HG03571 (cell line): ENCODE results near the gene PHAF1.

Experiments used
- ATAC-seq: cut with Tn5 transposase; IDR thresholded peaks from one replicate; pipeline ENCODE4 v1.9.1; 2021; ENCODE audit not compliant: unreplicated experiment

PHAF1 gene

DNA sequence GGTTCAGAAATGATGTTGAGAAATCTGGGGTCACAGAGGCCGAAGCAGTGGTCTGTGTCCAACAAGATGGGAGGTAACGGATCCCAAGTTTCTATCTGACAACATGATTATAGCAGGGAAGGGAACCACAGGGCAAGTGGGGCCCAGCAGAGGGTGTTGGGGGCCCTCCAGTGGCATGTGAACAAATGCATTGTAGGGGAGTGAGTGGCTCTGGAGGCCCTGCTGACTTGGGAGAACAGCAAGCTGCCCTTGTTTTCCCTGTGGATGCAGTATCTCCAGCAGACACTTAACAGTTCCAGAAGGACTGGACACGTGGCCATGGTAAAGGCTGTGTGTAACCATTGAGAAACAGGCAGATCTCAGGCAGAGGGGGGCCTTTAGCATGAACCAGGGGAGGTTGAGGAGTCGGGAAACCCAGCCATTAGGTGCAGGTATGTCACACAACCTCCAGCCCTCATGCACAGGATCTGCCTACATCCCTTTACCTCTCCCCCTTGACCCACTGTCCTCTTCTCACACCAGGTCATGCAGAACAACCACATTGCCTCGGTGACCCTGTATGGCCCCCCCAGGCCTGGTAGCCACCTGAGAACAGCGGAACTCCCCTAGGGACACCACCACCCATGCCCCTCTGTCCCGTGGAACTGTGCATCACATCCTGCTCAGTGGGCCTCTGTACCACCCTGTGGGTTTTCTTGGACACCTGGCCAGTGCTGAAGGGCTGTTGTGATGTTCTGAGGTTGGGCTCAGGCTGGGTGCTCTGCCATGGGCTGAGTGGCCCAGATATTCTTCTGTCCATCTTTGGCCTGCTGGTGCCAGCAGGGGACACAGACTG, 37.0 kb downstream of the PHAF1 start:
- no peak for ATAC-seq

DNA sequence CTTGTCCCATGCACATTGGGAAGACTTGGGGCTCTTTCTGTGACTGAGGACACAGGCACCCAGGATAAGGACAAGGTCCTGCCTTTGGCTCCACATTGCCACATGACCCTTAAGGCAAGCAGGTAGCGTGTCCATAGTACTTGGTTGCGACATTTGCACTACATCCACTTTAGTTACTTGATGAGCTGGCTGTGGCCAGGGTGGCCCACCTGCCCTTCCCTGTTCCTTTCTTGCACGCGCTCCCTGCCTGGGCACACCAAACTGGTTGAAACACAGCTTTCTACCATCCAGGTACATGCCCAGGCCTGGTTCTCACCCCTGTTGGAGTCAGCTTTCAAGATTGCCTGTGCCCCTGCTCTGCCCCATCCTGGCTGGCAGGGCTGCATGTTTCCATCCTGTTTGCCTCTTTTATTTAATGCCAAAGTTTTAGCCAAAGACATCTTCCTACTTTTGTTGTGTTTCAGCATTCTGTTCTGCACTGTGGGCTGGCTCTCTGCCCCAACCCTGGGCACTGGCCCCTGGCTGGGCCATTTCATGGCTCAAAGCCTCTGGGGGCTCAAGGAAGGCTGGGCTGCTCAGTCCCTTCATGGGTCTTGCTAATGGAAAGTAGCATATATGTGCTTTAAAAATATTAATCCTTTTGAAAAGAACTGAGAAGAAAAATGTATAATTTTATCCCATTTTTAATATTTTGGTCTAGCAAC, 37.8 kb downstream of the PHAF1 start:
- no peak for ATAC-seq

DNA sequence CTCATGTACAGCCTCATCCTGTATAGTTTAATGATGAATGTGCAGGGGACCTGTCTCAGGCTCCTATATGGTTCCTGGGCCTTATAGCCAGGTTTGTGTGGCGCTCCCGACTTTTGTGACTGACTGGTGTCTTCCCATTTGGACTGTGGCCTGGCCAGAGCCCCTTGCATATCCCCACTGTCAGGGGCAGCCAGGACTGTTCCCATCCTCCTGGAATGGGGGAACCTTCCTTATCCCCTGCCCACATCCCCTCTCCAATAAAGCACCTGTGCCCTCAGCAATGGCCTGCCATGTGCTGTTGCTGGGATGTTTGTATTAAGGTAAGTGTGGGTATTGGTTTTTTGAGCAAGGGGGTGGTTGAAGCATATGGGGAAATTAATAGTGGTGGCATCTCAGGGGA, 38.5 kb downstream of the PHAF1 start:
- ATAC-seq, result no peak

DNA sequence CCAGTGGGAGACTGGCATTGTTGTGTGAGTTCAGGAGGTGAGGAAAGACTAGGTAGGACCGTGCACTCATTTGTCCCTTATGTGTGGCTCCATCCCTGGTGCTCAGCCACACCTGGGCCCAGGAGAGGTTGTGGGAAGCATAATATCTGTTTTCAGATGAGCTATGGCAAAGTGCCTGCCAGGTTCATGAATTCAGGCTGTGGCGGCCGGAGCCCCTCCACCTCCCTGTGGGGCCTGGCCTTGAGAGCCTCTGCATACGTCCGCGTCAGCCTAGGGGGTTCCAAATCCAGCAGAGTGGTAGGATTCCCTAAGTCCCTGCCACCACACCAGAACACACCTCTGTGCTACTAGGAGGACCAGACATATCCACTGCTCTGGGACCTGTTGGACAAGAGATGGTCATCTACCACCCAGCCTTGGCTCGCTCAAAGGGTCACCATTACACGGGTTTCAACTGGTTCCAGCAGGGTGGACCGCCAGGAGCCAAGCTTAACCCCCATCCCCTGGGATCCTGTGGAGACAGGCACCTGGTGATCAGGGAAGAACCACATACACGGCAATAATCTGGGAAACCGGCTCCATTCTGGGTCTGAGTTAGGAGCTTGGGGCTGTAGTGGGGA, 39.0 kb downstream of the PHAF1 start:
- no peak for ATAC-seq

DNA sequence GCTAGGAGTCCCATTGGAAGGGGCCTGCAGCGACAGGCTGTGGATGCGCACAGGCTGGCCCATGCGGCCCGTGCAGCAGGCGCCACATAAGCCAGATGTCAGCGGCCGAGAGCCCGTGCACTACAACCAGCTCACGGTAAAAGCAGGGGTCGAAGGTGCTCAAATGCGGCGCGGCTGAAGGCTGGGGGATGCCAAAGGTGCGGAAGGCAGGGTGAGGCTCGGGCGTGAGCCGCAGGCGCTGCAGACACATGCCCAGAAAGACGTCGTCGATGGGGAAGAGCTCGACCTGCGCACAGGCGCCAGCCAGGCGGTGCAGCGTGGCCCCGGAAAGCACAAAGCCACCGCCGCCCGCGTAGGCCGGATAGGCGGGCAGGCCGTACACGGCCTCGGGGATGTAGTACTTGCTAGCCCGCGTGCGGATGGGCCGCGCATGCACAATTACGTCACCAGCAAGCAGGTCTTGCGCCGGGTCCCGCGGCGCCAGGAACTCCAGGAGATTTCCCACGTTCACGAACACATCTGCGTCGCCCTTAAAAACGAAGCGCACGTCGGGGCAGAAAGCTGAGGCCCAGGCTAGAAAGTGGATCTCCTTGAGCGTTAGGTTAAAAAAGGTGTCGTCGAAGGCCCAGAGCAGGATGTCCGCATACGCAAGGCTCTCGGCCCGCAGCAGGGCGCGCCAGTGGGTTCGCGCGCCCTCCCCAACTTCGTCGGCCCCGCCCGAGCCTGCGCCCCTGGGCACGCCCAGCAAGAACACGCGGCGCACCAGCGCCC, 39.7 kb downstream of the PHAF1 start:
- ATAC-seq, result no peak

DNA sequence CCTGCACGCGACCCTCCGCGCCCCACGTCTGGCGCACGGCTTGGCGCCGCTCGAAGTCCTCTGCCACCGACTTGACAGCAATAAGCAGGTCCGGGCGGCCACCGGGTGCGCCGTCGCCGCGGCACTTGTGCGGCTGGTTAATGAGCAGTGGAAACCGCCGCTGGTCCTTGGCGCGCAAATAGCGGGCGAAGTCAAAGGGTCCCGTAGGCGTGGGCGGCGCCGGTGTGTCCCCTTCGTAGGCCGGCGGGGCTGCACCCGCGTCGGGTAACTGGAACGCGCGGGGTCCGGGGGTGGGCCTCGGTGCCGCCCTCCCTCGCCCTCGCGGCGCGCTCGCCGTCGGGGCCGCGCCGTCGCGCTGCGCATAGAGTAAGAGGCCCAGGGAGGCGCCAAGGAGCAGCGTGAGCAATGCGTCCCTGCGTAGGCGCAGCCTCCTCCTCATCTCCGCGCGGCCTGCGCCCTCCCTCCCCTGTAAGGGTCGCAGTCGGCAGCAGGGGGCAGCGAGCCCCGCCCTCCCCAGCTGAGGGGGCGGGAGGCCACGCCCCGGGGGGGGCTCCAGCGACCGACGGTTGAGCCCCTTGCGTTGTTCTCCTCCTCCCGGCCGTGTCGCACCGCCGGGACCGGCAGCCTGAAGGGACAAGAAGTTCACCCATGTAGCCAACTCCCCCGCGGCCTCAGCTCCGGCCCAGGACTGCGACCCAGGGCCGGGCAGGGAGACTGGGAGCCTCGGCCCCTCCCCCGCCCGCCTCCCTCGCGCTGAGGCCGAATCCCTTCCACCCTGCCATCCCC, 40.5 kb downstream of the PHAF1 start:
- no peak for ATAC-seq

DNA sequence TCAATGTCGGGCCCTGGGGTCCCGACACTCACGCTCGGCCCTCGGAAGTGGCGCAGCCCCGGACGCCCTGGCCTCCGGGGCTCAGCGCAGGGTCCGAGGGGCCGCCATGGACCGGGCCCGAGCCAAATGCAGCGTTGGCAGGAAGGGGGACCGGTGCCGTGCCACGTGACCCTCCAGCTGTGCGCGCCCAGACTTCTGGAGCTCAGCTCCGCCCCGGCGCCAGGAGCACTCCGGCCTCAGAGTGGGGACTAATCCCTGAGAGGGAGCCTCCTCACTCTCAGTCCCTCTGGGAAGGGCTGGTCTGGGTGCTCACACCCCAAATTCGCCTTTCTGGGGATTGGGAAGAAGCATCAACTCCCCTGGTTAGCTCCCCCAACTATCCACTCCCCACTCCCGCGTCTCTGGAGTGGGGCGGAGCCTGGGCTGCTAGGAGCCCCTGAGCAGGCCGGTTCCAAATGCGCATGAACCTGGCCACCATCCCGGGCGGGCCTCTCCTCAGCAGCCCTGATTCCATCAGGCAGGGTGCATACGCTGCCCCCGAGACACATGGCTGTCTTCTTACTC, 41.2 kb downstream of the PHAF1 start, which contains the start of gene B3GNT9:
Gene B3GNT9 (minus strand): TSS at position 166 of the 564 bp plus-strand sequence. CDS start 513 bp downstream, outside the sequence.
- ATAC-seq, result no peak

DNA sequence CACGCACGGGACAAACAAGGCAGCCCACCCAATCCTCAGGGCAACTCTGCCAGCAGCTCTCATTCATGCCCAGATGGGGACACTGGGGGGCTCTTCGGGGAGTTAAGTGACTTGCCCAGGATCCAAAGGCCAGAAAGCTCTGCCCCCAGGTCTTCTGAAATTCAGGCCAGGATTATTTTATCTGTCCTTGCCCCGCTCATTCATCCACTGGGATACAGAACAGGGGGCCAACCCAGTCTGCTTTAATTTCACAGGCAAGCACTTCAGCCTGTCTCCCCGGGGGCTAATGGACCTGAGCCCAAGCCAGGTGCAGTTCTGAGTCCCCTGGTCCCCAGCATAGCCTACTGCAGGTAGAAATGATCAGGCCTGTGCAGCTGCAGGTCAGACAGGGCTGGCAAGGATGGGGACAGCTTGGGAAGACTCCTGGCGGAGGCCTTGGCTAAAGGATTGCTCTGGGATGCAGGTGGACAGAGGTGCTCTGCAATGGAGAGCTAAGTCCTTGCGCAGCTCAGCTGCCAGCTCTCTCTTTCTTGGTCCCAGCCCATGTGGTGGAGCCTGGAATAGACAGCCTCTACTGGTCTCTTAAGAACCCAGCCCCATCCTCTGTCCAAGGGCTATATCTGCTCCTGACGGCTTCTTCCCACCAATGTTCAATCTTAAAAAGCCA, 41.8 kb downstream of the PHAF1 start:
- ATAC-seq, result no peak

DNA sequence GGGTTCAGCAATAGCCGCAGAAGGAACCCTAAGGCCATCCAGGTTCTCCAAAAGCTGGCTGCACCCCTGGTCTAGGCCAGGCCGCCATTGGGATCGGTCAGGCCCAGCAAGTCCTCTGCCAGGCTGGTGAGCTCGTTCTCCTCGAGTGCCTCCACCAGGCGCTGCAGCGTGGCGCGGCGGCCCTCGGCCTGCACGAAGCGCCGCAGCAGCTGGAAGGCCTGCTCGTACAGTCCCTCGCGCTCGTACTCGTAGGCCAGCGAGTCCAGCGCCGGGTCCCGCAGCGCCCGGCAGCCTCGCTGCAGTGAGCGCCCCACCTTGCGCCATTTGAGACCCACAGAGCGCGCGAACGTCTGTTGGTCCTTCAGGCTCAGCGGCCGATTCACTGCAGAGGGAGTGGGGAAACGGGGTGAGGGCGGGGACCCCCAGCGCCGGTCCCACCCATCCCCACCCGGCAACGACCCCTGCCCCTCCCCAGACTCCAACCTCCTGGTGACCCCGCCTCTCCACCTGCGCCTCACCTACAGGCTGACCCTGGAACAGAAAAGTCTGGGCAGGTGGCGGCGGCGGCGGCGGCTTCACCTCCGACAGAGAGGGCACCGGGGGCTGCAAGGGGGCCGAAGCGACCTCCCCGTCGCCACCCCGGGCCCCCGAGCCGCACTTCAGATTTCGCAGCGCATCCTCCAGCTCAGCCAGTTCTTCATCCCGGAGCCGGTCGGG, 45.0 kb downstream of the PHAF1 start:
- ATAC-seq, result no peak

DNA sequence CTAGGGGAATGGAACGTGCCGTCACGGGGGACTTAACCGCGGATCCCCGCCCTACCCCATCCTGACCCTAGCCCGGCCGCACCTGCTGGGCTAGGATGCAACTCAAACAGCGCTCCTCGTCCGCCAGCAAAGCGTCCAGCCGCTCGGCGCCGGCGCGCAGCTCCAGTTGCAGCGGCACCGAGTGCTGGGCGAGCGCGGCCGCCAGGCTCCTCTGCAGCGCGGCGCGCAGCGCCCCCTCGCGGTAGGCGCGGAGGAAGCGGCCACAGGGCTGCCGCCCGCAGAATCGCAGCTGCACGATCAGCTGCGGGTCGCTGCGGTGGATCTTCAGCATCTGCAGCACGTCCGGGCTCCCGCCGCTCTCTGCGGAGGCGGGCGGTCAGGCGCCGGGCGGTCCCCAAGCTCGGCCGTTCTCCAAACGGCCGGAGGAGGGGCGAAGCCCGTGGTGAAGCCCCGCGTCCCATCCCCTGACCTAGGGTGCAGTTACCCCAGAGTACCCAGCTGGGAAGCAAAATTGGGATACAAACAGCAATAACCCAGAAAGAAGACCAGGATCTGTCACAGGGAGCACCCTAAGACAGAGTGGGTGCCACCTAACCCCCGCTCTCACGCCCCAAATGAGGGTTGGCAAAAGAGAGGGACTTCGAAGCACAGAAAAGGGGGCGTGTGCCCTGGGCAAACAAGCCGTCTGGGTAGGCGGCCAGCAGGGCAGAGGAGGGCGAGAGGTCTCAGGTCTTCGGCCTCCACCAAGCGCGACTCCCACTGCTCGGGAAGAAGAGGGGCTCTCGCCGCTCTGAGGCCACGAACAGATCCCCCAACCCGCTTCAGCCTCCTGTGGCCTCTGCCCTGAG, 45.8 kb downstream of the PHAF1 start:
- ATAC-seq, result no peak

DNA sequence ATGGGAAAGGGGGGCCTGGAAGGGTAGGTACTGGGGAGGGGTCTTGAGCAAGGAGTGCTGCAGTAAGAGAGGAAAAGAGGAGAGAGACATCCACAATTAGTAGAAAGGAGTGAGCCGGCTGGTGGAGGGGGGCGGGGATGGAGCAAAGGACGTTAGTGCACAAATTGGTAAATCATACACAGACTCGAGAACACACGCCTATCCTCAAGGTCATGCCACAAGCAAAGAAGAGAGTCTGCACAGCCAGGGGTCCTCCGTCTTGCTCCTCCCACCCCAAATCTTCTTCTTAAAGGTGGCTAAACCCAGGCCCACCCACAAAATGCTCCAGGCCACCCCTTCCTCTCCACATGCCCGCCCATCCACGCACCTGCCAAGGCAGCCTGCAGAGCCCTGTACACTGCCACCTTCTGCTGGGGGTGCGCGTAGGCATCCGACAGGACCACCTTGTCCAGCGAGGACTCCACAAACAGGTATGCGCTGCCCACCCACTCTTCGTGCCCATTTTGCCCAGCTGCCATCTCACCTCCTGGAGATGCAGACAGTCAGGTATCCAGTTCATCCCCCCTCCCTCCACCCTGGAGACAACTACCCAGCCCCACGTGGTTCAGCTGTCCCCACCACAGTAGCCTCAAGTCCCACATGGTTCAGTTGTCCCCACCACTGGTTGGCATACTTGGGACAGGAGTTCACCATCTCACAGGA, 46.6 kb downstream of the PHAF1 start:
- ATAC-seq, result no peak

DNA sequence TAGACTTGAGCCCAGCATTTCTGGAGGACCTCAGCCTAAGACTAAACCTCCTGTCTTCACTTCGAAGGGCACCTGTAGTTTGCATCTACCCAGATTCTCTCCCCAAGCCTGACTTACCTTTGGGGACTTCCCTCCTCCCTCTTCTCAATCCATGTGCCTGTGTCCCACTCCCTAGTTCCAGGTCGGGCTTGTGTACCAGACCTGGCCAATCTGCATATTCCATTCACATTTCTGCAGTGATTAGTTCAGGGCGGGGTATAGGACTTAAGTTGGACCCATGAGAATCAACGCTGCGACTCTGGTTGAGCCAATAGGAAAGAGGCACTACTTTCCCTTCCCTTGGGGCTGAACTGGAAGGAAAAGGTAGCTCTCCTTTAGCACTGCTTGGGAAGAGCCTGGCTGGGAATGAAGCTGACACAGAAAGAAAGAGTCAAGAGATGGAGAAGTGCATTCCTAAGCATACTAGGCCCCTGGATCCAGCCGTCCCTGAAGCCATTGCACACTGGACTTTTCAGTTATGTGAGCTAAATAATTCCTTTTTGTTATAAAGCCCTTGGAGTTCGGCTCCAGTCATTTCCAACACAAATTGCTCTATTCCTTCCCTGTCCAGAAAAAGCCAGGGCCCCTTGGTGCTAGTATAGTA, 47.5 kb downstream of the PHAF1 start:
- no peak for ATAC-seq

DNA sequence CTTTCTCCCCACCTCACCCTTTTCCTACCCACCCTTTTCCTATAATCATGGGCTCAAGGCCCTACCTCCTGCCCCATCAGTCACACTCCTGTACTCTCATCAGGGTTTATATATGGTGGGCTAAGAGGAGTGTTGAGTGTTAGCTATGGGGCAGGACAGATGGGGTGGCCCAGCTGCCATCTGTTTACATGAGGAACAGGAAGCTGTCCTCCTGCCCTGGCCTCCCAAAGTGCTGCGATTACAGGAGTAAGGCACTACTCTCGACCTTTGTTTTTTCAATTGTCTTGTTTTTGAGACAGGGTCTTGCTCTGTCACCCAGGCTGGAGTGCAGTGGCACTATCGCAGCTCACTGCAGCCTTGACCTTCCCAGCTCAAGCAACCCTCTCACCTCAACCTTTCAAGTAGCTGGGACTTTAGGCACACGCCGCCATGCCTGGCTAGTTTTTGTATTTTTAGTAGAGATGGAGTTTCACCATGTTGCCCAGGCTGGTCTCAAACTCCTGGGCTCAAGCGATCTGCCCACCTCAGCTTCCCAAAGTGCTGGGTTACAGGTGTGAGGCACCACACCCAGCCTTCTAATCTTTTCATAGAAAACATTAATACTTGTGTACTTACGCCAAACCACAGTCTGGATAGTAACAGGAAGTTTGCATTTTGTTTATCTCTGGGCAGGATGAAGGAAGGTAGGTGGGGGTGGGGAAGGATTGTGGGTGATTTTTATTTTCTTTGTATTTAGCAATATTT, 48.3 kb downstream of the PHAF1 start:
- no peak for ATAC-seq

DNA sequence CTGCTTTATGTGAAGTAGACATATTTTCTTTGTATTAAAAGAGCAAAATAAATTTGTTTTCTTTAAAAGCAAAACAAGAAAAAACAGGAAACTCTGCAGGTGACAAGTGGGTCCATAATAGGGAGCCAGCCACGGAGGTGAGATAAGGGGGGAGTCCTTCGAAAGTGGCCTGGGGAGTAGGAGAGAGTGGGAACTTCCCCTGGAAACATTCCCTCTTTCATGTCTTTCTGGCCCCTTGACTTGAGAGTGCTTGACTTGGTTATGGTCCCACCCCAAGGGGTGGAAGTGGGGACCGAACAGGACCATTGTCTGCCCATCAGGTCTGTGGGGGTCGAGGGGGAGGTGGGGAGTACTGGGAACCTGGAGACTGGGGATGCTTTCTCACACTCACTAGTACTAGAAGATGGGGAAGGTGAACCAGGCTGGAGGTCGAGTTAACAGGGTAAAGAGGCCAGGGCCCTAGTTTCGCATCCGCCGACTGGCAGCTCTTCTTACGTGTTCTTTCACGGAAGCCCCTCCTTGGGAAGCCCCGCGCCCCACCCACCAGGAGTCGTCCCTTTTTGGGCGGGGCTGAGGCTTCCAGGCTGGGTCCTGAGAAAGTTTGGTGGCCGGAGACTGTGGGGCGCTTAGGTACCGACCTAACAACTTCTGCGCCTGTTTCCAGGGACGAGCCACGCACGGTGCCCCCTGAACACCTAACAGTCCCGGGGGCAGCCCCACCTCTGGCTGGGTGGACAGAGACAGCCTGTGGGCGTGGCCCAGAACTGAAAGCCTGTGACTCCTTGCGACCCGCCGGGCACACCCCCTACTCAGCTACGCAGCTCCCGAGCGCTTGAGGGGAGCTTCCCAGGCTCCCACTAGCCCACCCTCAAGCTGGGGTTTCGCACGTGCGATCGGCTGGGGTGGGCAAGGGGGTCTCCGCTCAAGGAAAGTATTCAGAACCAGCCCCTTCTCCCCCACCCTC, 49.2 kb downstream of the PHAF1 start:
- ATAC-seq, result peak; percentile 30

DNA sequence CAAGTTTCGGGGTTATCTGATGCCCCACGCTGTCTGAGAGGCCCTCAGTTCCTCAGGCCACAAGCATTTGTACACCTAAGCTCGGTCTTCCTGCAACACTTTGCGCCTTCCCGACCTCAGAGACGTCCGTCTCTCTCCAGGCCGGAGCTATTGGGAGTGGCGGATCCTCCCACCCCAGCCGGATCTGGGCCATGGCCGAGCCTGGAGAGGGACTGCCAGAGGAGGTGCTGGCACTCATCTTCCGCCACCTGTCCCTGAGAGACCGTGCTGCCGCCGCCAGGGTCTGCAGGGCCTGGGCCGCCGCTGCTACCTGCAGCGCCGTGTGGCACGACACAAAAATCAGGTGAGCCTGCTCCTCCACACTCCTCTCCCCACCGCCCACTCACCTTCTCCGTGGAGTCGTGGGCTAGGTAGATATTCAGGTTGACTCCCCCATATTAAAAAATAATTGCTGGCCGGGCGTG, 51.9 kb downstream of the PHAF1 start:
- no peak for ATAC-seq
